H1 (cell line): Measurements from ENCODE around the gene PRDM5. TPM values are rescaled to one million over a fixed set of nuclear protein-coding genes. Genes with fewer than 3 reads are reported as not detected.

Source experiments
- CTCF ChIP-seq, 3 experiments: IDR thresholded peaks; 1 replicate in 2 of 3; 2 replicates in 1 of 3; pipeline versions ENCODE4 v1.5.1 to v1.6.1; 2011; ENCODE audit warnings: low read length in 3 of 3, mild to moderate bottlenecking in 3 of 3, inconsistent platforms in 2 of 3, low read depth in 1 of 3, moderate library complexity in 1 of 3; ENCODE audit not compliant: insufficient read depth in 1 of 3; ENCODE audit errors: control extremely low read depth in 1 of 3
- GABPA ChIP-seq: IDR thresholded peaks from 2 replicates; pipeline ENCODE4 v1.6.1; 2011; ENCODE audit warnings: mild to moderate bottlenecking, low read length, moderate library complexity, borderline replicate concordance; ENCODE audit not compliant: insufficient read depth
- polyA plus RNA-seq, 7 experiments: library from polyadenylated mRNA; depleted of rRNA in 3 of 7; stranded (reverse) in 5 of 7; unstranded in 2 of 7; fragments of >200 nt in 5 of 7; fragments of 200-250 nt in 2 of 7; gene quantifications; 1 replicate in 5 of 7; 2 replicates in 1 of 7; 4 replicates in 1 of 7; pipeline versions ENCODE4 v1.2.1 to v1.2.3, GENCODE V29; 2011 to 2013; ENCODE audit warnings: missing spikeins in 2 of 7, mixed read lengths in 2 of 7
- total RNA-seq: library from RNA; stranded (reverse); fragmentation: NEBNext Ultra II Directional; extraction: Animal tissue kit (Norgen Biotek cat#: 25700); gene quantifications from 2 replicates; pipeline ENCODE4 v1.2.1, GENCODE V29; 2021

The PRDM5 gene
- total and polyA plus RNA-seq, 2 of the 8 experiments (the other 6 are each of a cell fraction or from before 2014, with no cell fraction given) = 8.2 to 23.4 TPM

DNA sequence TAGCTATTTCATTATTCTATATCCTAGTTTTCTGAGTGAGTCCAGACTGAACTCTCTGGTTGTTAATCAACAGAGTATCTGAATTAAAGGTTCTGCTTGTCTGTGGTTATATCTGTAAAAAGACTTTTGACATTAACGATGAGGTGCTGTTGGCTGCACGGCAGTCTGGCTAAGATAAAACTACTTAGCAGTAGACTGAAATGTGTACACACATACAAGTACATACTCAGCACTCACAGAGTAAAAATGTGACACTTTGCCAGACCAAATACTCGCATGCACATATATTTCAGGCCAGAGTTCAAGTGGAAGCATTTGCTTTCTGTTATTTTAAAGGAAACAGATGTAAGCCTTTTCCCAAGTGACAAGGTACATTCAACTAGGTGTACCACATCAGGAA lies 80.5 kb downstream of the PRDM5 start (continued):
- TF ChIP-seq GABPA (no peak), CTCF (IDR thresholded peaks at IDR 0.05; ENCODE audit: control extremely low read depth in 1 of 3, insufficient read depth in 1 of 3, low read depth in 1 of 3, low read length in 3 of 3) (no peak)
